HG03280 (cell line): Measurements from ENCODE around the gene ARHGAP4.

Experiments
- ATAC-seq: cut with Tn5 transposase; IDR thresholded peaks from one replicate; pipeline ENCODE4 v1.9.1; 2021; ENCODE audit warnings: mild to moderate bottlenecking, moderate library complexity; ENCODE audit not compliant: unreplicated experiment

Gene ARHGAP4

GRCh38 chrX:153928846-153929245, 2.8 kb upstream of the ARHGAP4 start:
- ATAC-seq = no peak

GRCh38 chrX:153927922-153928760, 2.1 kb upstream of the ARHGAP4 start:
- ATAC-seq = peak; percentile 74

- ATAC-seq = no peak
Measured at GRCh38 chrX:153927672-153927921, 1.5 kb upstream of the ARHGAP4 start.

GRCh38 chrX:153926858-153927671, 1.0 kb upstream of the ARHGAP4 start:
- ATAC-seq = peak; percentile 40

- no peak for ATAC-seq
Measured at GRCh38 chrX:153926552-153926857, 441 bp upstream of the ARHGAP4 start.

- ATAC-seq = no peak
Measured at GRCh38 chrX:153925387-153925738, 701 bp downstream of the ARHGAP4 start.

- no peak for ATAC-seq
Measured at GRCh38 chrX:153924149-153924861, 1.8 kb downstream of the ARHGAP4 start.

GRCh38 chrX:153922932-153923857, 2.9 kb downstream of the ARHGAP4 start:
- ATAC-seq = no peak

GRCh38 chrX:153921511-153922446, 4.3 kb downstream of the ARHGAP4 start:
- no peak for ATAC-seq

- ATAC-seq = no peak
Measured at GRCh38 chrX:153921070-153921469, 5.0 kb downstream of the ARHGAP4 start.

GRCh38 chrX:153920546-153920945, 5.5 kb downstream of the ARHGAP4 start:
- no peak for ATAC-seq

- ATAC-seq = no peak
Measured at GRCh38 chrX:153919281-153919680, 6.8 kb downstream of the ARHGAP4 start.

- ATAC-seq = no peak
Measured at GRCh38 chrX:153917869-153918268, 8.2 kb downstream of the ARHGAP4 start.

- ATAC-seq = no peak
Measured at GRCh38 chrX:153913701-153914100, 12.4 kb downstream of the ARHGAP4 start.

- ATAC-seq = no peak
Measured at GRCh38 chrX:153913211-153913610, 12.9 kb downstream of the ARHGAP4 start.

GRCh38 chrX:153911798-153912197, 14.3 kb downstream of the ARHGAP4 start:
- ATAC-seq = no peak

- ATAC-seq = no peak
Measured at GRCh38 chrX:153910446-153910845, 15.6 kb downstream of the ARHGAP4 start.

- ATAC-seq = no peak
Measured at GRCh38 chrX:153909980-153910360, 16.1 kb downstream of the ARHGAP4 start.

- no peak for ATAC-seq
Measured at GRCh38 chrX:153909024-153909979, 16.8 kb downstream of the ARHGAP4 start.
